NK-92 treated with Interleukin-12 subunit alpha and Interleukin-12 subunit beta, amount 100 ng/mL, for 24 hours (cell line): ENCODE data around the gene FOXO6.

Source experiments
- DNase-seq: peaks from one replicate; lab custom pipeline; 2025; lab: John Stamatoyannopoulos, UW

The FOXO6 gene

GRCh38 chr1:41360786-41361494 lies at the start of gene FOXO6:
FOXO6 (plus strand) TSS chr1:41361434.
- no peak for DNase-seq

DNA sequence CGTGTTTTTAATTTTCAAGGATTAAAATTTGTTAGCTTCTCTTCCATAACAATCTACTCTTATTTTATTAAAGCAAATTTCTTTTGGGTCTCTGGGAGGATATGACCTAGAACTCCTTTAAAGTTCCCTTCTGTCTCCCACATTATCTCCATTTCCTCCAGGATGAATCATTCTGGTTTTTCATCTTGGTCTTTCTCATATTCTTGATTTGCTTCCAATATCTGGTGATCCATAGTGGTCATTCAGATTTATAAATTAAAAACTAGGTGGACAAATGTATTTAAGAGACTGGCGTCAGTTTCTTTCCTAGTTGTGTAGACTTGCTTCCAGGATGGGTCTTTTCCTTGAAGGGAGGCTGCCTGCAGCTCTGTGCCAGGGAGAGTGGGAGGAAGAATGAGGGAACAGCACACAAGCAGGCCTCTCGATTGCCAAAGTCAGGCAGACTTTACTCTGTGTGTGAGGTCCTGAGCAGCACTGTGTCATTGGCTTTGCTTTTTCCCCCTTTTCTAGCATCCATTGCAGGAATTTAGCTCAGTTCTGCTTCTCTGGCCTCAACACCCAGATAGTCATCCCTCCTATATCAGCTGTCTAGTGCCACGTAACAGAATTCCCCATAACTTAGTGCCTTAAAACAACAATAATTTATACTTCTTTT lies 48.1 kb upstream of the FOXO6 start:
- no peak for DNase-seq

- DNase-seq: no peak
These were observed 47.5 kb upstream of the FOXO6 start for GRCh38 chr1:41313661-41314131.

DNA sequence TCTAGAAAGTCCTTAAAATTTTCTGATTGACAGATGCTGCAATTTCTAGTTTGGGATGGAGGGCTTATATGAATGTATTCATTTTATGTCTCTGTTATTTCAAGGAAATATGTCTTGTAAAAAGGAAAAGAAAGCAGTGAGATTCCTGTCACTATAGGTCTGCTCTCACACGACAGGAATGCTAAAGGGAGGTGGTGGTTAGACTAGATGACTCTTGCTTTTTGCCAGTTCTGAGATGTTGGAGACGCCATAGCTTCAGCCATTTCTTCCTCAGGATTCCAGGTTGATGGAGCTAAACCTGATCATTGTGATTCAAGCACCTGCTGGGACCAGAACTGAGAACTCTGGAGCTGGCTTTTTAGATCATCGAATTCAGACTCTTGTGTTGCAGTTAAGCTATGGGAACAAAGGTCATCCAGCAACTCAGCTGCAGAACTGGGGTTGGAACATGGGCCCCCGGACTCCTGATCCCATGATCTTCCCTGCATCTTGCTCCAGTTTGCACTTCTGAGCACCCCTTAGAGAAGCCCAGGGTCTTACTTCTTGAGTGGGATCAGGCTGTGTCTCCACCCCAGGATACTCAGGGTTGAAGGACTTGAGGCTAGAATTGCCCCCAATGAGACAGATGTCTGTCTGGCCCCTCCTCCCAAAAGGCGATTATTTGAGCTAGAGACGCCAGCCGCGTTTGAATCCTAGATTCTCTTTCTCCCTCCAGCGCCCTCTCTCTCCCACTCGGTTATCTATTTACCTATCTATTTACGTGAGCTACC lies 46.7 kb upstream of the FOXO6 start:
- no peak for DNase-seq

DNA sequence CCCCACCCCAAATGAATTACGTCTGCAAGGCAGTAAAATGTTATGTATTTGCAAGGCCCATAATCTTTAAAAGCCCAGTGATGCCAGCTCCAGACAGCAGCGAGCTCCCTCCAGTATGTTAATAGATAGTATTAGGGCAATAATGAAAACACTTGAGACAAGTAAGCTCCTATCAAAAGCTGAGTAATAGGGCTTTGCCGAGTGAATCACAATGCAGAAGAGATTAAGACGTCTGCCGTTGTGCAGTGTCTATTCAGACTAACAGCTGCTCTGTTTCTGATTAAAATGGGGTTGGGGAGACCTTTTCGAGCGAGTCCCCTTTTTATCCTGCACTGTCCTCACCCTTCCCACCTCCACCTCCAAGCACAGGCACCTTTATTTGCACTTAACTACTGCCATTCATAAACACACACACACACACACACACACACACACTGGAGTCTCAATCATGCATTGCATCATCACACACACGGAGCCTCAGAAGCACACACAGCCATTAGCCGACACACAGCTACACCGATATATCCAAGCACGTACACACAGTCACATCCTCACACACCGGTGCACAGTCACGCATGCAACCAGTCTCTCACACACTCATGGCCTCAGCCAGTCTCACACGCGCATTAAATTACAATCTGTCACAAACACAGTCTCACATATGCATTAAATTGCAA lies 46.0 kb upstream of the FOXO6 start:
- DNase-seq: no peak

DNA sequence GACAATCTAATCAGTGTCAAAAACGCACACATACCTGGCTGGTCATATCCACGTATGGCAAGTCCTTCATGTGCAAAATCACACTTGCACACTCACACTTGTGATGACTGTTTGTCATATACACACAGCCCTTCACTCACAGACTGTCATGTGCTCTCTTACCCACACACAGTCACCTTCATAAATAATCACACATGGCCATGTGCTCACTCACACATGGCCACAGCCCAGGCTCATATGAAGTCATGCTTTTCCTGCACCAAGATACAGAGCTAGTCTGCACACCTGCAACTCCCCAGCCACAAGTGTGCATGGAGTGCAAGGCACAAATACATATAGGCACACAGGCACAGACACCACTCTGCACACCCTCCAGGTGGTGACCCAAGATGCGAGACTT lies 45.4 kb upstream of the FOXO6 start:
- no peak for DNase-seq

- DNase-seq: no peak
These were observed 43.9 kb upstream of the FOXO6 start for GRCh38 chr1:41317361-41317760.

DNA sequence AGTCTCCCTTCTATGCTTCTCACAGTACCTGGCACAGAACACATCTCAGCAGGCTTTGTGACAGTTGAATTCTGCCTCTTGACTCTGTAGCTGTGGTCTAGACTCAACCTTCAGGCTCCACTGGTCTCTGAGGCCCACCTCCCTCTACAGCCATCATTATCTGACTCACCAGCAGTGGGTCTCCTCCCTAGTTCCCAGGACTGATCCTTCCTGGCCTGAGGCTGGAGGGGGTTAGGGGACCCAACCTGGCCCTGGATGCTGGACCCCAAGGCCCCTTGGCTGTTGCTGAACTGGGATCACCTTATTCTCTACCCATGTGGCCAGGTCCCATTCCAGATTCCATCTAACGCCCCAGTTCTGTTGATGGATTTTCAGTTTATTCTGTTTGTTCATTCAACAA lies 43.1 kb upstream of the FOXO6 start:
- DNase-seq: no peak

- DNase-seq: no peak
These were observed 42.0 kb upstream of the FOXO6 start for GRCh38 chr1:41319106-41319755.

DNA sequence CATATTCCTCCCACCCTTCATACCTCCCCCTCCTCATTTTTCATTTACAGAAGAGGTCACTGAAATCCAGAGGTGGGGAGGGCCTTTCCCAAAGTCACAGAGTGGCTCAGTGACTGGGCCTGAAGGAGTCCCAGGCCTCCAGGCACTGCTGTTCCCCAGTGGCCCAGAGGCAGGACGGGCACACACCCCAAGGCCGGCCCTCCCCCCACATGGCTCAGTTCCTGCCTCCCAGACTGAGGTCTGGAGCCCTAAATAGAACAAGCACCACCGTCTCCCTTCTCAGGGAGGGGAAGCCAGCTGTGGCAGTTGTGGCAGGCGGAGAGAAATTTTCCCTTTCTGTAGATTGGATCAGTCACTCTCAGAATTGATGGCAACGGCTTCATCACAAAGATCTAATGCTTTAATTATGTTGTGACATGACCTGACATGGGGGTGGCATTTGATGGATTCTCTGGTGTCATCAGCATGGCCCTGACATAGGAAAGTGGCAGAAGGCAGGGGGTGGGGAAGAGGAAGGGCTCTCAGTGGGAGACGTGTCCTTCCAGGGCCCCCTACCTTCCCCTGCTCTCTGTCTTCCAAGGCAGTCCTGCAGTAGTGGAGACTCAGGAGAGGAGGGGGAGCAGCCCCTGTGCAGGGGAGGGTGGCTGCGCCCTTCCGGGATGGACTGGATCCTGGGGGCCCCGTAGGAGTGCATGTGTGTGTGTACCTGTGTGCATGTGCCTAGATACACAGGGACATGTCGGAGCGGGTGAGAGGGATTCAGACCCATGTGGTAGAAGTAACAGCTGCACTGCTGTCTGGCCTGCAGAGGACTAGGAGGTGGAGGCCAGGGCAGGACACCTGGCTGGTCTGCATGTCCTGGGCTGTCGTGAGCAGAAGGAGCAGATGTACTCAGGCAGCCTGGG lies 41.2 kb upstream of the FOXO6 start:
- no peak for DNase-seq

- DNase-seq: no peak
These were observed 40.1 kb upstream of the FOXO6 start for GRCh38 chr1:41320895-41321676.

GRCh38 chr1:41322101-41322661 lies 39.1 kb upstream of the FOXO6 start:
- DNase-seq: no peak

GRCh38 chr1:41322835-41323234 lies 38.4 kb upstream of the FOXO6 start:
- no peak for DNase-seq

DNA sequence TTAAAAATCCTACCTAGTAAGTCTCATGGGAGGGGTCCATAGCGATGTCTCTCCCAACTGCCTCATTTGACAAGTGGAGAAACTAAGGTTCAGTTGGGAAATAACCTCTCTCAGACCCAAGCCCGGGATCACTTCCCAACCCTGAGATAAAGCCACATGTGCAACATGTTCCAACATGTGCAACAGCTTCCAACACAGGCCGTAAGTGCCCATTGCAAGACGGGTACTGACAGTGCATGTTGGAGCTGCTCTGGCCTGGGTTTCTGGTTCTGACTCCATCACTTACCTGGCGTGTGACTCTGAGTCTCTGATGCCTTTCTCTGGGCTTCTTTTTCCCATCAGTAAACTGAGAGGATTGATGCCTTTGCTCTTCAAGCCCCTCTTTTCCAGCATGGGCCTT lies 38.0 kb upstream of the FOXO6 start:
- DNase-seq: no peak

DNA sequence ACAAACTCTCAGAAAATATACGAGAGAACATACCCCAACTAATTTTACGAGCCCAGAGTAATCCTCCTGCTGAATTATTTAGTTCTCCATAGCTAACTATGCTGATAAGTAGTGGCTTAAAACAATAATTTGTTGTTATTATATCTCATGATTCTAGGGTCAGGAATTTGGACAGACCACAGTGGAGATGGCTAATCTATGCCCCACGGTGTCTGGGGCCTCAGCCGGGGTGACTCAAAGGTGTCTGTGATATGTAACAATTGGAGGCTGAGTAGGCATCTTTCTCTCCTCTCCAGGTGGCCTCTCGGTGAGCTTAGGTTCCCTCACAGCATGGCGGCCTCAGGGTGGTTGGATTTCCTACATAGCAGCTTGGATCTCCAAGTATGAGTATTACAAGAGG lies 35.4 kb upstream of the FOXO6 start:
- DNase-seq: no peak

- no peak for DNase-seq
These were observed 33.7 kb upstream of the FOXO6 start for GRCh38 chr1:41327383-41327999.

GRCh38 chr1:41328001-41328615 lies 33.1 kb upstream of the FOXO6 start:
- DNase-seq: no peak

DNA sequence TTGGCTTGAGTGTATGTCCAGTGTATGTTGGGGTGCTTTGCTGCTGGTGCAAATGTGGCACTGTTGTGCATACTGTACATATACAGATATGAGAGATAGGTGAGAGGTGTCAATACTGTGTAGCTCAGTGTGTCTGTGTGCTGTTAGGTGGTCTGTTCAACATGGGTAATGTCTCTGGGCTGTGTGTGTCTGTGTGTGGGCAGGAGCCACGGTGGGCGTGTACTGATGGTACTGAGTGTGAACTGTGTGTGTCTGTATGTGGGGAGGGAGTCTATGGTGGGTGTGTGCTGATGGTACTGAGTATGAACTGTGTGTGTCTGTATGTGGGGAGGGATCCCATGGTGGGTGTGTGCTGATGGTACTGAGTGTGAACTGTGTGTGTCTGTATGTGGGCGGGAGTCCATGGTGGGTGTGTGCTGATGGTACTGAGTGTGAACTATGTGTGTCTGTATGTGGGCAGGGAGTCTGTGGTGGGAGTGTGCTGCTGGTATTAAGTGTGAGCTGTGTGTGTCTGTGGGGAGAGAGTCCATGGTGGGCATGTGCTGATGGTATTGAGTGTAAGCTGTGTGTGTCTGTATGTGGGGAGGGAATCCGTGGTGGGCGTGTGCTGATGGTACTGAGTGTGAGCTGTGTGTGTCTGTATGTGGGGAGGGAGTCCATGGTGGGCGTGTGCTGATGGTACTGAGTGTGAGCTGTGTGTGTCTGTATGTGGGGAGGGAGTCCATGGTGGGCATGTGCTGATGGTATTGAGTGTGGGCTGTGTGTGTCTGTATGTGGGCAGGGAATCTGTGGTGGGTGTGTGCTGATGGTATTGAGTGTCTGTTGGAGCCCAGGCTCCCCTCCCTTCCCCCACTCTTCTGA lies 32.2 kb upstream of the FOXO6 start:
- no peak for DNase-seq
